ENCODE measurements around the gene CARD9.

The CARD9 gene

GRCh38 chr9:136344544-136345280, 28.8 kb downstream of the CARD9 start:
- no peak for DNase-seq

GRCh38 chr9:136343884-136344269, 29.6 kb downstream of the CARD9 start:
- no peak for DNase-seq

- DNase-seq, result no peak
Measured at GRCh38 chr9:136343121-136343883, 30.2 kb downstream of the CARD9 start.

- DNase-seq, result peak; percentile 51
Measured at GRCh38 chr9:136342181-136343120, 31.0 kb downstream of the CARD9 start.

GRCh38 chr9:136341769-136342168, 31.7 kb downstream of the CARD9 start:
- no peak for DNase-seq

GRCh38 chr9:136341042-136341655, 32.3 kb downstream of the CARD9 start:
- no peak for DNase-seq

- DNase-seq, result no peak
Measured at GRCh38 chr9:136340356-136341041, 33.0 kb downstream of the CARD9 start.

- no peak for DNase-seq
Measured at GRCh38 chr9:136339958-136340310, 33.5 kb downstream of the CARD9 start.

GRCh38 chr9:136339173-136339957, 34.1 kb downstream of the CARD9 start:
- peak; percentile 24 for DNase-seq

GRCh38 chr9:136338511-136338910, 35.0 kb downstream of the CARD9 start:
- no peak for DNase-seq

- no peak for DNase-seq
Measured at GRCh38 chr9:136337416-136338395, 35.8 kb downstream of the CARD9 start.

- no peak for DNase-seq
Measured at GRCh38 chr9:136336881-136337280, 36.6 kb downstream of the CARD9 start.

GRCh38 chr9:136336156-136336870, 37.2 kb downstream of the CARD9 start:
- DNase-seq, result no peak

- no peak for DNase-seq
Measured at GRCh38 chr9:136335296-136336155, 37.9 kb downstream of the CARD9 start.

GRCh38 chr9:136334541-136334940, 38.9 kb downstream of the CARD9 start:
- no peak for DNase-seq

GRCh38 chr9:136333486-136333885, 40.0 kb downstream of the CARD9 start:
- DNase-seq, result no peak

- DNase-seq, result no peak
Measured at GRCh38 chr9:136333045-136333444, 40.4 kb downstream of the CARD9 start.

GRCh38 chr9:136332482-136332983, 40.9 kb downstream of the CARD9 start:
- DNase-seq, result no peak

Data from activated CD4-positive, alpha-beta T cell treated with anti-CD3 and anti-CD28 coated beads, Interleukin-2, amount 50 U/mL, for 1 hour (primary cell).